GM12865 (cell line): ENCODE data around the gene MRPL28.

Experiments
- DNase-seq: peaks from one replicate; pipeline ENCODE4 v3.0.0; 2010; ENCODE audit warnings: low read depth
- H3K4me3 ChIP-seq: 2 replicates; pipeline ENCODE4 v1.5.1; 2011; ENCODE audit warnings: mild to moderate bottlenecking, low read depth, low read length, control low read depth
- CTCF ChIP-seq: IDR thresholded peaks from 2 replicates; pipeline ENCODE4 v1.5.1; 2011; ENCODE audit warnings: low read length, control low read depth, low read depth, inconsistent platforms; ENCODE audit not compliant: insufficient read depth; ENCODE audit errors: missing control alignments

Gene MRPL28

GRCh38 chr16:359871-360697, 10.3 kb downstream of the MRPL28 start:
- no peak for TF ChIP-seq CTCF
- DNase-seq = no peak
- no peak overlapping the region for H3K4me3 ChIP-seq

- H3K4me3 ChIP-seq = no peak overlapping the region
- no peak for DNase-seq
- TF ChIP-seq CTCF = no peak
These were observed 11.1 kb downstream of the MRPL28 start for GRCh38 chr16:359067-359763.

GRCh38 chr16:356741-357140, 13.6 kb downstream of the MRPL28 start:
- no peak for TF ChIP-seq CTCF
- DNase-seq = no peak
- no peak overlapping the region for H3K4me3 ChIP-seq

GRCh38 chr16:354971-355461, 15.3 kb downstream of the MRPL28 start:
- H3K4me3 ChIP-seq = no peak overlapping the region
- no peak for DNase-seq
- no peak for TF ChIP-seq CTCF

GRCh38 chr16:354291-354881, 16.0 kb downstream of the MRPL28 start:
- DNase-seq = no peak
- TF ChIP-seq CTCF = no peak
- H3K4me3 ChIP-seq = no peak overlapping the region

- H3K4me3 ChIP-seq = peak overlapping the region; percentile 32; the same call in 1 of the 2 replicates
- TF ChIP-seq CTCF = no peak
- no peak for DNase-seq
These were observed 16.7 kb downstream of the MRPL28 start for GRCh38 chr16:353404-354290.
